ENCODE results near the gene SIAH2. TPM values are rescaled to one million over a fixed set of nuclear protein-coding genes. Genes with fewer than 3 reads are reported as not detected.

The SIAH2 gene
- polyA plus RNA-seq, 3 donors: 24.6 to 43.5 (median 28.2) TPM

DNA sequence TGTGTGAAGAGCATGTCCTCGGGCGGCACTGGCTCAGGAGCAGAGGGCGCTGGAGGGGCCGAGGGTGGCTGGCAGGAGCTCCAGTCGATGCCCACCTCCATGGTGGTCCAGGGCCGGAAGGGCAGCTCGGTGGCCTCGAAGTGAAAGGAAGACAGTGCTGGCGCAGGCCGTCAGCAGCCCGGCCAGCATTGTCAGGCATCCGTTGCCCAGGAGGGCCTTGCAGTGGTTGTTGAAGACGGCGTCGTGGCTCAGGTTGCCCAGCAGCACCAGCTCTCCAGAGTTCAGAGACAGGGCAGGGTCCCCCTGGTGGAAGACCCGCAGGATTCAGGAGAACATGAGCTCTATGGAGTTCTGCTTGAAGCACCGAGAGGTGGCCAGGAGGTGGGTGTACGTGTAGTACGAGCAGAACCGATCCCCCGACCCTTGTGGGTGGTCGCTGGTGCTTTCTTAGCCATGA, 16.5 kb upstream of the SIAH2 start:
- Mint-ChIP-seq H3K9me3 (peaks cover 0 to 3% (median 0%) of the 10 kb centered on the region in 7 donors), H3K4me1 (no peaks in the 10 kb centered on the region), H3K27me3 (ENCODE audit: low read depth in 3 of 3) (peaks cover 0 to 5% (median 2%) of the 10 kb centered on the region in 3 donors), H3K4me3 (no peak overlapping the region), H3K27ac (no peak overlapping the region), H3K36me3 (no peaks in the 10 kb centered on the region)
- DNase-seq: no peak
- intact Hi-C loops (cut with micrococcal nuclease): loop anchor here in 1 of 2 donors (10.0 kb wide), 1 partner anchor 55 kb away; no protein-coding TSS in a partner anchor
- Histone ChIP-seq H2AFZ (ENCODE audit: insufficient read depth, low read depth, low read length, poor library complexity, severe bottlenecking) (no peak overlapping the region), H3K9me3 (replicated peaks in 1 of 2; ENCODE audit: control insufficient read depth in 1 of 2, insufficient read depth in 1 of 2, low read length in 2 of 2) (no peaks in the 10 kb centered on the region), H3K9ac (ENCODE audit: insufficient read depth, low read length, poor library complexity, severe bottlenecking) (no peak overlapping the region), H3K27me3 (ENCODE audit: control insufficient read depth in 2 of 2, insufficient read depth in 2 of 2, low read length in 2 of 2) (no peaks in the 10 kb centered on the region), H3K4me2 (replicated peaks; ENCODE audit: extremely low read depth, low read length, poor library complexity, severe bottlenecking) (no peak overlapping the region), H3K79me2 (ENCODE audit: insufficient read depth, low read length) (no peaks in the 10 kb centered on the region), H3K4me3 (replicated peaks in 1 of 3; ENCODE audit: low read depth in 2 of 3, low read length in 3 of 3) (no peak overlapping the region), H3K36me3 (replicated peaks in 1 of 2; ENCODE audit: control insufficient read depth in 1 of 2, insufficient read depth in 2 of 2, low read length in 2 of 2) (no peaks in the 10 kb centered on the region), H3K4me1 (ENCODE audit: control insufficient read depth in 1 of 2, insufficient read depth in 2 of 2, low read length in 2 of 2) (no peaks in the 10 kb centered on the region), H4K20me1 (ENCODE audit: insufficient read depth, low read length) (no peaks in the 10 kb centered on the region), H3K27ac (ENCODE audit: low read depth in 1 of 2, low read length in 2 of 2) (no peak overlapping the region)
- TF ChIP-seq, protein P1, sequence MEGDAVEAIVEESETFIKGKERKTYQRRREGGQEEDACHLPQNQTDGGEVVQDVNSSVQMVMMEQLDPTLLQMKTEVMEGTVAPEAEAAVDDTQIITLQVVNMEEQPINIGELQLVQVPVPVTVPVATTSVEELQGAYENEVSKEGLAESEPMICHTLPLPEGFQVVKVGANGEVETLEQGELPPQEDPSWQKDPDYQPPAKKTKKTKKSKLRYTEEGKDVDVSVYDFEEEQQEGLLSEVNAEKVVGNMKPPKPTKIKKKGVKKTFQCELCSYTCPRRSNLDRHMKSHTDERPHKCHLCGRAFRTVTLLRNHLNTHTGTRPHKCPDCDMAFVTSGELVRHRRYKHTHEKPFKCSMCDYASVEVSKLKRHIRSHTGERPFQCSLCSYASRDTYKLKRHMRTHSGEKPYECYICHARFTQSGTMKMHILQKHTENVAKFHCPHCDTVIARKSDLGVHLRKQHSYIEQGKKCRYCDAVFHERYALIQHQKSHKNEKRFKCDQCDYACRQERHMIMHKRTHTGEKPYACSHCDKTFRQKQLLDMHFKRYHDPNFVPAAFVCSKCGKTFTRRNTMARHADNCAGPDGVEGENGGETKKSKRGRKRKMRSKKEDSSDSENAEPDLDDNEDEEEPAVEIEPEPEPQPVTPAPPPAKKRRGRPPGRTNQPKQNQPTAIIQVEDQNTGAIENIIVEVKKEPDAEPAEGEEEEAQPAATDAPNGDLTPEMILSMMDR (IDR thresholded peaks at IDR 0.05): no peak
- 95% methylated on average over 21 of the region's 22 CpGs for WGBS (ENCODE audit: insufficient coverage)

DNA sequence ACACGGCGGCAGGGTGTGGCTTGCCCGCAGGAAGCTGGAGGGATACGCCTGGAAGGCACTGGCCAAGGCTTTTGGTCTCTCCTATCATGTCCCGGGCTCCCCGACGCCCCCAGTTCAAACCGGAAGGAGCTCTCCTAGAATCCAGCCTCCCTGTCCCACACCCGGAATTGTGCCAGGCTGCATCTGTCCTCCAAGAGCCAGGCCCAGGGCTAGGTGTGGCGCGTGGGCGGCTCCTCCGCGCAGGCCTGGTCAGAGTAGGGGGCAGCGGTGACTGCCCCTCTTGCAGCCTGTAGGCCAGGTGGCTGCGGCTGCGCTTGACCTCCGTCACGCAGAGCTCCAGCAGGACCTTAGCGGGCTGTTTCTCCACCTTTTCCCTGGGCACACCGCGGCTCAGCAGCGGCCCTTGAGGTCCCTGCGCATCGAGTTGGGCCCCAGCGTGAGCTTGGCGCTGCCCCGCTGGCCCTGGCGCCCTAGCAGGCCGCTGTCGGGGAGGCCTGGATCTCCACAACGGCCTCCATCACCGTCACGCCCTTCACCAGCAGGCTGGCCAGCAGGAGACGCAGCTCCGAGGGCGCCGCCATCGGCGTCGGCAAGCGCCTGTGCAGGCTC, 15.9 kb upstream of the SIAH2 start:
- no peaks in the 10 kb centered on the region for H3K36me3 Mint-ChIP-seq
- intact Hi-C loops (cut with micrococcal nuclease): loop anchor here in 1 of 2 donors (10.0 kb wide), 1 partner anchor 54 kb away; no protein-coding TSS in a partner anchor

More for the DNA sequence above, 15.9 kb upstream of the SIAH2 start:
- Mint-ChIP-seq H3K27ac (no peak overlapping the region), H3K4me1 (no peaks in the 10 kb centered on the region), H3K9me3 (peaks cover 0 to 3% (median 0%) of the 10 kb centered on the region in 7 donors), H3K4me3 (no peak overlapping the region), H3K27me3 (ENCODE audit: low read depth in 3 of 3) (peaks cover 0 to 5% (median 2%) of the 10 kb centered on the region in 3 donors)
- no peaks in the 10 kb centered on the region for H3K79me2 ChIP-seq (ENCODE audit: insufficient read depth, low read length)
- H3K9me3 ChIP-seq (replicated peaks in 1 of 2; ENCODE audit: control insufficient read depth in 1 of 2, insufficient read depth in 1 of 2, low read length in 2 of 2): no peaks in the 10 kb centered on the region
- WGBS (ENCODE audit: insufficient coverage): 96% methylated on average over 41 of the region's 42 CpGs
- H3K9ac ChIP-seq (ENCODE audit: insufficient read depth, low read length, poor library complexity, severe bottlenecking): no peak overlapping the region
- H3K36me3 ChIP-seq (replicated peaks in 1 of 2; ENCODE audit: control insufficient read depth in 1 of 2, insufficient read depth in 2 of 2, low read length in 2 of 2): no peaks in the 10 kb centered on the region
- H3K4me2 ChIP-seq (replicated peaks; ENCODE audit: extremely low read depth, low read length, poor library complexity, severe bottlenecking): no peak overlapping the region
- H4K20me1 ChIP-seq (ENCODE audit: insufficient read depth, low read length): no peaks in the 10 kb centered on the region
- H2AFZ ChIP-seq (ENCODE audit: insufficient read depth, low read depth, low read length, poor library complexity, severe bottlenecking): no peak overlapping the region
- TF ChIP-seq, protein P1 (IDR thresholded peaks at IDR 0.05): no peak
- no peaks in the 10 kb centered on the region for H3K27me3 ChIP-seq (ENCODE audit: control insufficient read depth in 2 of 2, insufficient read depth in 2 of 2, low read length in 2 of 2)
- no peak overlapping the region for H3K4me3 ChIP-seq (replicated peaks in 1 of 3; ENCODE audit: low read depth in 2 of 3, low read length in 3 of 3)
- DNase-seq: no peak
- no peaks in the 10 kb centered on the region for H3K4me1 ChIP-seq (ENCODE audit: control insufficient read depth in 1 of 2, insufficient read depth in 2 of 2, low read length in 2 of 2)
- no peak overlapping the region for H3K27ac ChIP-seq (ENCODE audit: low read depth in 1 of 2, low read length in 2 of 2)

Data from CD14-positive monocyte (primary cell).